ENCODE results near the gene NOB1. TPM values are rescaled to one million over a fixed set of nuclear protein-coding genes. Genes with fewer than 3 reads are reported as not detected.

Gene NOB1
- total and polyA plus RNA-seq, 9 of the 15 experiments (the other 6 are each of a cell fraction or from before 2014, with no cell fraction given), result 42.4 to 148 (median 116) TPM

GRCh38 chr16:69725480-69726312, 29.0 kb downstream of the NOB1 start (continued):
- TF ChIP-seq ZNF592 (IDR thresholded peaks at IDR 0.05) (no peak; the same call in 1 of the 2 replicates), MEF2A (IDR thresholded peaks at IDR 0.05; ENCODE audit: control insufficient read depth, low read depth, low read length) (no peak), ZNF436 (CRISPR knock-in tag; IDR thresholded peaks at IDR 0.05) (no peak), C11orf30 (IDR thresholded peaks at IDR 0.05; ENCODE audit: low read depth) (no peak), RERE (CRISPR knock-in tag; IDR thresholded peaks at IDR 0.05; ENCODE audit: borderline replicate concordance) (no peak), NR2F6 (CRISPR knock-in tag; IDR thresholded peaks at IDR 0.05) (no peak), KDM1A (IDR thresholded peaks at IDR 0.05) (peak; percentile 75 to 78; a peak in 3 of 4 replicates), TAF7 (tag; IDR thresholded peaks at IDR 0.05) (peak; percentile 46; the same call in 1 of the 2 replicates), ZNF589 (CRISPR knock-in tag; IDR thresholded peaks at IDR 0.05; ENCODE audit: low read depth) (peak; percentile 54; the same call in 1 of the 2 replicates), NRF1 (conservative IDR thresholded peaks at IDR 0.05 in 1 of 2, IDR thresholded peaks at IDR 0.05 in 1 of 2) (0 out of 4 replicates have a peak, but pooled peaks of 1 of the 2 experiments have one; percentile 13), YBX1 (IDR thresholded peaks at IDR 0.05) (no peak), THAP12 (CRISPR knock-in tag; IDR thresholded peaks at IDR 0.05) (no peak), CSDE1 (IDR thresholded peaks at IDR 0.05) (no peak)

All from K562 (cell line).